ENCODE data around the gene PARD3. TPM values are rescaled to one million over a fixed set of nuclear protein-coding genes. Genes with fewer than 3 reads are reported as not detected.

Gene PARD3
- total RNA-seq, 1 donor from 2014 or later = 51.2 TPM

DNA sequence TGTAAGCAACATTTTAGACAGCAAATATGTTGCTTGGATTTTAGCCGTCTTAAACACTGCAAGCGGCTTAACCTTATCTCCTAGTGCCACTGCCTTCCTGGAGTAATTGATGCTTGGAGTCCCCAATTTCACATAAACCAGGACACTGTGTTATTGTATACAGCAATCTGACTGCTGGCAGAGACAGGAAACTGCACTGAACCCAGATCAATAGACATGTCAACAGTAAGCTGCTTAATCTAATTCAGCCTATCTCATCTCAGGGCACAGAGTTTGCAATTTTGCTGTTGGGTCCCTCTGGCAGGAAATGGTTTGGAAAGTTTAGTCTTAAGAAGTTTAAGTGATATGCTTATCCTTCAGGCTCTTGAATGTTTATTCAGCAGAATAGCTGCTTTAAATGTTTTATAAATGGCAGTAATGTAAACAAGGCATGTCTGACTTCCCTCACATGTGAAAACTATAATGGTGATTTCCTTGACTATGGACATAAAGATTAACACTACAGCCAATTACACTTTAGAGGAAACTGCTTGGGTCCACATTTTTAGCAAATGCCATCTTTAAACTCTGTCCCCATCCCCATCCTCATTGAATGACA, 598.6 kb downstream of the PARD3 start:
- no peak for DNase-seq (ENCODE audit: low read depth, low spot score)
- no peak overlapping the region for H3K27ac Mint-ChIP-seq (ENCODE audit: unreplicated experiment)
- H3K4me1 Mint-ChIP-seq = peaks cover 33% of the 10 kb centered on the region
- no peaks in the 10 kb centered on the region for H3K27me3 Mint-ChIP-seq (ENCODE audit: low read depth)
- TF ChIP-seq, protein P1, sequence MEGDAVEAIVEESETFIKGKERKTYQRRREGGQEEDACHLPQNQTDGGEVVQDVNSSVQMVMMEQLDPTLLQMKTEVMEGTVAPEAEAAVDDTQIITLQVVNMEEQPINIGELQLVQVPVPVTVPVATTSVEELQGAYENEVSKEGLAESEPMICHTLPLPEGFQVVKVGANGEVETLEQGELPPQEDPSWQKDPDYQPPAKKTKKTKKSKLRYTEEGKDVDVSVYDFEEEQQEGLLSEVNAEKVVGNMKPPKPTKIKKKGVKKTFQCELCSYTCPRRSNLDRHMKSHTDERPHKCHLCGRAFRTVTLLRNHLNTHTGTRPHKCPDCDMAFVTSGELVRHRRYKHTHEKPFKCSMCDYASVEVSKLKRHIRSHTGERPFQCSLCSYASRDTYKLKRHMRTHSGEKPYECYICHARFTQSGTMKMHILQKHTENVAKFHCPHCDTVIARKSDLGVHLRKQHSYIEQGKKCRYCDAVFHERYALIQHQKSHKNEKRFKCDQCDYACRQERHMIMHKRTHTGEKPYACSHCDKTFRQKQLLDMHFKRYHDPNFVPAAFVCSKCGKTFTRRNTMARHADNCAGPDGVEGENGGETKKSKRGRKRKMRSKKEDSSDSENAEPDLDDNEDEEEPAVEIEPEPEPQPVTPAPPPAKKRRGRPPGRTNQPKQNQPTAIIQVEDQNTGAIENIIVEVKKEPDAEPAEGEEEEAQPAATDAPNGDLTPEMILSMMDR (conservative IDR thresholded peaks at IDR 0.05) = no peak
- no peak overlapping the region for H3K4me3 Mint-ChIP-seq
- peaks cover 4% of the 10 kb centered on the region for H3K36me3 Mint-ChIP-seq (ENCODE audit: low read depth)
- no peaks in the 10 kb centered on the region for H3K9me3 Mint-ChIP-seq

DNA sequence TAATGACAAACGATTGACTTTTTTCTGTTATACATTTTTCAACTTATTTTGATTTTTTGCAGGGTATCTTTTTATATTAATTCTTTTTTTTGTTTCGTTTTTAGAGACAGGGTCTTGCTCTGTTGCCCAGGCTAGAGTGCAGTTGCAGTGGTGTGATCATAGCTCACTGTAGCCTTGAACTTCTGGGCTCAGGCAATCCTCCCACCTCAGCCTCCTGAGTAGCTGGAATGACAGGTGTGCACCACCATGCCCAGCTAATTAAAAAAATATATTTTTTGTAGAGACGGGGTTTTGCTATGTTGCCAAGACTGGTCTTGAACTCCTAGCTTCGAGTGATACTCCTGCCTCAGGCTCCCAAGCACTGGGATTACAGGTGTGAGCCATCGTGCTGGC, 601.3 kb downstream of the PARD3 start:
- no peak overlapping the region for H3K4me3 Mint-ChIP-seq
- DNase-seq (ENCODE audit: low read depth, low spot score) = no peak
- no peak overlapping the region for H3K27ac Mint-ChIP-seq (ENCODE audit: unreplicated experiment)
- TF ChIP-seq, protein P1 (conservative IDR thresholded peaks at IDR 0.05) = no peak
- H3K9me3 Mint-ChIP-seq = no peaks in the 10 kb centered on the region
- no peaks in the 10 kb centered on the region for H3K27me3 Mint-ChIP-seq (ENCODE audit: low read depth)
- H3K4me1 Mint-ChIP-seq = peaks cover 22% of the 10 kb centered on the region
- H3K36me3 Mint-ChIP-seq (ENCODE audit: low read depth) = peaks cover 4% of the 10 kb centered on the region

DNA sequence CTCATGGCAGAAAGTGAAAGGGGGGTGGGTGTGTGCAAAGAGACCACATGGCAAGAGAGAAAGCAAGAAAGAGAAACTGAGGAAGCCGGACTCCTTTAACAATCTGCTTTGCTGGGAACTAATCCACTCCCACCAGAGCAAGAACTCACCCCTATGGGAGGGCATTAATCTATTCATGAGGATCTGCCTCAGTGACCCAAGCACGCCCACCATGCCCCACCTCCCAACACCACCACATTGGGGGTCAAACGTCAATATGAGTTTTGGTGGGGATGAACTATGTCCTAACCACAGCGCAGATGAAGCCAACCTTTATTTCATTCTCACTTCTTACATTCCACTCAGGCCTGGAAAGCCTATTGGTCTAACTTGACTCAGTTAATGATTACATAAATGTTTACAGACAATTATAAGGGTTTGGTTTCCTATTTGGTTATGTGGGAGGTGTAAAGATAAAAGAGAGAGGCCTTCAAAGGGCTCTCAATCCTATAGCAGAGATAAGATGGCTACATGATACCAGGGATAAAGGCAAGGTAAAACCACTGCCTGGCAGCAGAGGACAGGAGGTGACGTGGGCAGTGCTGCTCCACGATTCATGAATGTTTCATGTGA, 601.8 kb downstream of the PARD3 start:
- TF ChIP-seq, protein P1 (conservative IDR thresholded peaks at IDR 0.05) = no peak
- Mint-ChIP-seq H3K27me3 (ENCODE audit: low read depth) (no peaks in the 10 kb centered on the region), H3K9me3 (no peaks in the 10 kb centered on the region), H3K27ac (ENCODE audit: unreplicated experiment) (no peak overlapping the region), H3K36me3 (ENCODE audit: low read depth) (peaks cover 4% of the 10 kb centered on the region), H3K4me1 (peaks cover 25% of the 10 kb centered on the region), H3K4me3 (no peak overlapping the region)
- no peak for DNase-seq (ENCODE audit: low read depth, low spot score)

DNA sequence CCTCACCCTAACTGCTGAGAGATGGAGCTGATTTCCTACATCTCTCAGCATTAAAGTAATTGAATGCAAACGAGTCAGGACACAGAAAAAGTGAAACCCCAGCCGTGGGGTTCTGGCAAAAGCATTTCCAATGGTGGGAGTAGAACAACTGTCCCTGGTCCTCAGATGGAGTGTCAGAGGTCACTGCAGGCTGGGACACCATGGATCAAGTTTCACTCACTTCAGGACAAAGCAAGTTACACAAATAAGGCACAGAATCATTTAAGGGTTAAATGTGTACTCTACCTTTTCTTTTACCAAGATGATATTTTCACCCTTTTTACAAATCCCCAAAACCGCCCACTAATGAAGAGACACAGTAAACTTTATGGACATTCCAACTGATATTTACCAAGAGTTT, 607.8 kb downstream of the PARD3 start:
- no peak for DNase-seq (ENCODE audit: low read depth, low spot score)
- no peaks in the 10 kb centered on the region for H3K9me3 Mint-ChIP-seq
- no peak overlapping the region for H3K4me3 Mint-ChIP-seq
- peaks cover 5% of the 10 kb centered on the region for H3K36me3 Mint-ChIP-seq (ENCODE audit: low read depth)
- peak overlapping the region; percentile 83 for H3K27ac Mint-ChIP-seq (ENCODE audit: unreplicated experiment)
- no peaks in the 10 kb centered on the region for H3K27me3 Mint-ChIP-seq (ENCODE audit: low read depth)
- TF ChIP-seq, protein P1 (conservative IDR thresholded peaks at IDR 0.05) = no peak
- H3K4me1 Mint-ChIP-seq = peaks cover 42% of the 10 kb centered on the region

DNA sequence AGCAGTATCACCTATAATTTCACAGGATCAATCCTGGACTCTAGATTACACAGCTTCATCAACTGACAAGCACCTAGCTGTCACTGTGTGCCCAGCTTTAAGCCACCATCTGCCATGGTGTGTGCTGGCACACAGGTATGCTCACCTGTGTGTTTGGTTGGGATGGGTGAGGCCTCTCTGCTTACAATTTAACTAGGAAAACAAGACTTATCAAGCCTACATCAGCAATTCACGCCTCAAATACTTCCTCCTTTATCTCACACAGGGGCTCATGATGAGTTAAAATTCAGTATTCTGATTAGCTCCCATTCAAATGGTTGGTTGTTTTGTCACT, 608.2 kb downstream of the PARD3 start:
- Mint-ChIP-seq H3K36me3 (ENCODE audit: low read depth) (peaks cover 5% of the 10 kb centered on the region), H3K4me3 (no peak overlapping the region), H3K9me3 (no peaks in the 10 kb centered on the region), H3K27me3 (ENCODE audit: low read depth) (no peaks in the 10 kb centered on the region), H3K27ac (ENCODE audit: unreplicated experiment) (no peak overlapping the region), H3K4me1 (peaks cover 42% of the 10 kb centered on the region)
- TF ChIP-seq, protein P1 (conservative IDR thresholded peaks at IDR 0.05) = no peak
- DNase-seq (ENCODE audit: low read depth, low spot score) = no peak

Measured in neural crest cell (in vitro differentiated cells).